Upper lobe of left lung (tissue), 4 donors: Measurements from ENCODE around the gene OR6M1.

Experiments
- POLR2A ChIP-seq, 4 donors: fragments of 450-650 bp; IDR thresholded peaks; one replicate each; pipeline ENCODE4 v1.5.1; 2016 to 2017; ENCODE audit warnings: antibody characterized with exemption in 4 of 4, mild to moderate bottlenecking in 2 of 4
- TF ChIP-seq, protein P1 (sequence below), 6 experiments: fragments of 450-650 bp in 4 of 6; fragments of 200-600 bp in 2 of 6; sonication (generic) in 2 of 6; IDR thresholded peaks; one replicate each; pipeline ENCODE4 v1.5.1; 2016 to 2019; ENCODE audit warnings: antibody characterized with exemption in 6 of 6

DNA sequence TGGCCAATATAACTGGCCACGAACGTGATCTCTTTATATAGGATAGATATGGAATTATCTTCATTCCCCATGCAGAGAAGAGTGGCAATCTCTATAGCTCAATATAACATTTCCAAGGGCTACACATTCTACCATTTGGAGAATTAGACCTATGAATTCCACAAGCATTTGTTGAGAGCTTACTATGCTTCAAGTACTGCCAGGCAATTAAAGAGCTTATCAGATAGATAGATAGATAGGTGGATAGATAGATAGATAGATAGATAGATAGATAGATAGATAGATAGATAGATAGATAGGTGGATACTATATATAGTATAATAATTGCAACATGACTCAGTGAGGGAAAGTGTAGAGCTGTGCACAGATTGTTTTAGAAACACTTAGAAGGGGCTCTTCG, 50.3 kb downstream of the OR6M1 start:
- TF ChIP-seq, protein P1, sequence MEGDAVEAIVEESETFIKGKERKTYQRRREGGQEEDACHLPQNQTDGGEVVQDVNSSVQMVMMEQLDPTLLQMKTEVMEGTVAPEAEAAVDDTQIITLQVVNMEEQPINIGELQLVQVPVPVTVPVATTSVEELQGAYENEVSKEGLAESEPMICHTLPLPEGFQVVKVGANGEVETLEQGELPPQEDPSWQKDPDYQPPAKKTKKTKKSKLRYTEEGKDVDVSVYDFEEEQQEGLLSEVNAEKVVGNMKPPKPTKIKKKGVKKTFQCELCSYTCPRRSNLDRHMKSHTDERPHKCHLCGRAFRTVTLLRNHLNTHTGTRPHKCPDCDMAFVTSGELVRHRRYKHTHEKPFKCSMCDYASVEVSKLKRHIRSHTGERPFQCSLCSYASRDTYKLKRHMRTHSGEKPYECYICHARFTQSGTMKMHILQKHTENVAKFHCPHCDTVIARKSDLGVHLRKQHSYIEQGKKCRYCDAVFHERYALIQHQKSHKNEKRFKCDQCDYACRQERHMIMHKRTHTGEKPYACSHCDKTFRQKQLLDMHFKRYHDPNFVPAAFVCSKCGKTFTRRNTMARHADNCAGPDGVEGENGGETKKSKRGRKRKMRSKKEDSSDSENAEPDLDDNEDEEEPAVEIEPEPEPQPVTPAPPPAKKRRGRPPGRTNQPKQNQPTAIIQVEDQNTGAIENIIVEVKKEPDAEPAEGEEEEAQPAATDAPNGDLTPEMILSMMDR (IDR thresholded peaks at IDR 0.05), result no peak
- no peak for TF ChIP-seq POLR2A (IDR thresholded peaks at IDR 0.05)
